ENCODE measurements around the gene CAMTA1. TPM values are rescaled to one million over a fixed set of nuclear protein-coding genes. Genes with fewer than 3 reads are reported as not detected.

The CAMTA1 gene
- total RNA-seq, 4 donors from 2014 or later = 45.3 to 68.9 (median 62.0) TPM

DNA sequence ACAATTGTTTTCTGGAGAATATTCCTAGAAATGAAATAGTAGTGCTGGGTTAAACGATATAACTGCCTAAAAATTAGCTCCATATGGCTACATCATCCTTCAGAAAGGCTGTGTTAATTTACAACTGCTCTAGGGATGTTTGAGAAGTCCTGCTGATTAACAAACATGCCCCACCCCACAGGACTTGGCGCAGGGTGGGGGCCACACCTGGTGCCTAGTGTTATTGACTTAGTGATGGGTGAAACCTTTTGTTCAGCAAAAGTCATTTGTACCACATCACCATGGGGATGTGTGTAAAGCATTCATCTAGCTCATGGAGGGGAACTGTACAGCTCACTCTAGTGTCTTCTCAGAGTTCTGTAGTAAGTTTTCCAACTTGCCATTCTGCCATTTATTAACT lies 492.8 kb downstream of the CAMTA1 start:
- DNase-seq (ENCODE audit: low spot score) (no peak), ATAC-seq (ENCODE audit: low FRiP score) (no peak)

DNA sequence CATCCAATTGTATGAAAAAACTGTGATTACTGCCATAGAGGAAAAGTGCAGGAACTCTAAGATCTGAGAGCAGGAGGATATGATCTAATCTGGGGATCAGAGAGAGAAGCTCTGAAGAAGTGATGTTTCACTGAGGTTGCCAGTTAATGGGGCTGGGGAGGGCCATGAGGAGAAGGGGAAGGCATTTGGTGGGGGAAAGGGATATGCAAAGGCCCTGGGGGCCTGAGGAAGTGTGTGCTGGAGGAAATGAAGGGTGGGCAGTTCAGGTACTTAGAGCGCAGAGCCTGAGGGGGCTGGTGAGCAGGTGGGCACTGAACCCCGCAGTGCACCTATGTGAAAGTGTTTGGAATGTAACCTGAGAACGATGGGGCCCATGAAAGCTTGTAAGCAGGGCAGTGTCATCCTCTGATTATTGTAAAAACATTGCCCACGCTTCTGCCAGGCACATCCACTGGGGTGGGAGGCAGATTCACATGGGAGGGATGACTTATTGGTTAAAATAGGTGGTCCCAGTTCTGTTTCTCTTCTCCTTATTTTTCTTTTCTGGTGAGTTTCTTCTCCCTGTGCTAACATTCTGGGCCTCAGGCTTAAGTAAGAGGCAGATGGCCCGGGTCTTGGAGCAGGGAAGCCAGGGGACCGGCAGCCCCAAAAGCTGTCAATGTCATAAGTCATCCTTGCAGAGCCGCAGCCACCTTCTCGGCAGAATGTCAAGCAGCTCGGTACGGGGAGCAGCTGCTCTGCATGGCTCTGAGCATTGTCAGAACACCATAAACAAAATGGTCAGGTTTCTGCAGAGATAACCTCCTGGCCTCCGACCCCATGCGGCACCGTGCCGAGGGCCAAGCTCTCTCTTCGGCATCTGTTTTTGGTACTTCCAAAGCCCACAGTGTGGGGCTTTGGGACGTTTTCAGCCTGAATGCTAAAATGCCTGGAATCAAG lies 493.8 kb downstream of the CAMTA1 start:
- DNase-seq (ENCODE audit: low spot score) (no peak), ATAC-seq (ENCODE audit: low FRiP score) (no peak)
- TF ChIP-seq, protein P1, sequence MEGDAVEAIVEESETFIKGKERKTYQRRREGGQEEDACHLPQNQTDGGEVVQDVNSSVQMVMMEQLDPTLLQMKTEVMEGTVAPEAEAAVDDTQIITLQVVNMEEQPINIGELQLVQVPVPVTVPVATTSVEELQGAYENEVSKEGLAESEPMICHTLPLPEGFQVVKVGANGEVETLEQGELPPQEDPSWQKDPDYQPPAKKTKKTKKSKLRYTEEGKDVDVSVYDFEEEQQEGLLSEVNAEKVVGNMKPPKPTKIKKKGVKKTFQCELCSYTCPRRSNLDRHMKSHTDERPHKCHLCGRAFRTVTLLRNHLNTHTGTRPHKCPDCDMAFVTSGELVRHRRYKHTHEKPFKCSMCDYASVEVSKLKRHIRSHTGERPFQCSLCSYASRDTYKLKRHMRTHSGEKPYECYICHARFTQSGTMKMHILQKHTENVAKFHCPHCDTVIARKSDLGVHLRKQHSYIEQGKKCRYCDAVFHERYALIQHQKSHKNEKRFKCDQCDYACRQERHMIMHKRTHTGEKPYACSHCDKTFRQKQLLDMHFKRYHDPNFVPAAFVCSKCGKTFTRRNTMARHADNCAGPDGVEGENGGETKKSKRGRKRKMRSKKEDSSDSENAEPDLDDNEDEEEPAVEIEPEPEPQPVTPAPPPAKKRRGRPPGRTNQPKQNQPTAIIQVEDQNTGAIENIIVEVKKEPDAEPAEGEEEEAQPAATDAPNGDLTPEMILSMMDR (IDR thresholded peaks at IDR 0.05) = no peak

More for the DNA sequence above, 492.8 kb downstream of the CAMTA1 start:
- TF ChIP-seq, protein P1 (IDR thresholded peaks at IDR 0.05) = no peak

DNA sequence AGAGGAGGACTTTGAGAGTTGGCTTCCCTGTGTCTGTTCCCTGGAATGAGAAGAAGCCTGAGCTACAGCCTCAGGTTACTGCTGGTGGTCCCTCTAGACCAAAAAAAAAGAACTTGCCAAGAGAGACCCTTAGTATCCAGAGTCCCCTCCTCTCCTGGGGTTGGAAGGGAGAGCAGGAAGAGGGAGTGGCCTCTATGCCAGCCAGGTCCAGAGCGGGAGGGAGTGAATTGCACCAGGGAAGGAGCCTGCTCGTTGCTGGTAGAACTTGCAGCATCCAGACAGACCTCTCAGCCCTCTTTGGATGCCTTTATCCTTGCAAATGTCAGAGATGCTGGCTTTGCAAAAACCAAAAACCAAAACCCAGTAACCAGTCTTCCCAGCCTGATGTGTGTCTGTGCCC lies 494.5 kb downstream of the CAMTA1 start:
- DNase-seq (ENCODE audit: low spot score) (no peak), ATAC-seq (ENCODE audit: low FRiP score) (no peak)
- TF ChIP-seq, protein P1 (IDR thresholded peaks at IDR 0.05) = no peak

DNA sequence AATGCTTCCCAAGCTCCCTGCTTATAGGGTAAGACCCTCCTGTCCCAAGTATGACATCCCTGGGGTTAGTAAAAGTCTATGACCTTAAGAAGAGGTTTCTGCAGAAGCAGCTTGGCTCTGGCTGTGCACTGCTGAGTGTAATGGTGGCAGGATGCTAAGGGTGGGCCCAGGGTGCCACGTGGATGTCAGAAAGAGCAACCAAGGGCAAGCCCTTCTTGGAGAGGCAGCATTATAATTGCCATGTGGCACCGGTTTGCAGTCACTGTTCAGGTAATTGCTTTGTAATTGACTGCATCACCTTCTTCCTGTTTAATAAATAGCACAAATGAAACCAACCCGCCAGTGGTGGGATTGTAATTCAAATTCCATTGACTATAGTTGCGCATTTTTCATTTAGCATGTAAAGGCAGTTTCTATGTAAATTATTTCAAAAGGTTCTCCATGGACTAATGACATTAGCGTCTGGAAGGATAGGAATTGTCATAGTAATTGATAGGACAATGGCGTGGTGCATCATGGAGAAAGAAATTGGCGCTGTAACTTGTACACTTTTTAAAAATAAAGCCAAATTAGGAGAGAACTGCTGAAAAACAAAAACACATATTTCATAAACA lies 495.2 kb downstream of the CAMTA1 start:
- ATAC-seq (ENCODE audit: low FRiP score) (no peak), DNase-seq (ENCODE audit: low spot score) (no peak)

DNA sequence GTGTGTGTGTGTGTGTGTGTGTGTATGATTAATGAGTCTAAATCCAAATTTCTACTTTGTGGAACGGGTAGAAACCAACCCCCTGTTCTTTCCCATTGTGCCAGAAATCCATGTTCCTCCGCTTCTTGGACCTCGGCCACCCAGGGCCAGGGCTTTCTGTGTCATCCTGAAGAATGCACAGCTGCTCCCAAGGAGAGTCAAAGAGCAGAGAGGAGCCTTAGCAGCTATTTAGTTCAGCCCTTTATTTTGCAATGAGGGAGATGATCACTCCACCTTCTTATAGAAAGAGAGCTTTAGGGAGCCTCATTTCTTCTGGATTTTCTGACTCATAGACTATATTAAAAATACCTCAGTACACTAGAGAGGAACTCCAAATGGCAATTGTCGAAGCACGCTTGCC lies 496.6 kb downstream of the CAMTA1 start:
- DNase-seq (ENCODE audit: low spot score) = no peak
- ATAC-seq (ENCODE audit: low FRiP score) = no peak
- TF ChIP-seq, protein P1 (IDR thresholded peaks at IDR 0.05) = no peak

More for the DNA sequence above, 495.2 kb downstream of the CAMTA1 start:
- TF ChIP-seq, protein P1 (IDR thresholded peaks at IDR 0.05) = no peak

DNA sequence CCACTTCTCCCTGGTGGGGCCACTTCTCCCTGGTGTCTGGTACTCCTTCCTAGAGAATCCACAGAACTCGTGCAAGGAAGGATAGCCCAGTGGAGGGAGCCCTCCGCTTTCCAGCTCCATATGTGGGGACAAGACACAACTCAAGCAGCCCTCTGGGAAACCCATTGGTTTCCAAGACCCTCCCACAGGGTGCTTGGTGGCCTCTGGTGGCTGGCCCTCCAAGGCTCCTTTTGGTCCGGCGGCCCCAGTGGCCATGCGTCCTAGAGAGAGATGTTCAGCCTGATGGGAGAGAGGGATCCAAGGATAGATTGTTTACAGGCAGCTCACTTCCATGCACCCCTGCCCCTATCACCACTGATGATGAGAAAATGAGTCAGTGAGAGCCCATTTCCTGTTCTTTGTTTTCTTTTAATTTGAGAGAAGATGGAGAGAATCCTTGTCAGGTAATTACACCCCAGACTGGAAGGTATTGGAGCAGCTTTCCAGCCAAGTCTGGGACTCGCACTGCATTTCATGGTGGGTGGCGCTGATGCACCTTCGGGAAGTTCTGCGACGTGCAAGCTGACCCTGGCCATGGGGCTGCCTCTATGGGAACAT lies 499.7 kb downstream of the CAMTA1 start:
- TF ChIP-seq, protein P1 (IDR thresholded peaks at IDR 0.05) = no peak
- DNase-seq (ENCODE audit: low spot score) = no peak
- ATAC-seq (ENCODE audit: low FRiP score) = no peak

All from omental fat pad (tissue), 4 donors.